HG03066 (cell line): ENCODE data around the gene VPS33A.

ENCODE experiments used
- ATAC-seq: cut with Tn5 transposase; IDR thresholded peaks from one replicate; pipeline ENCODE4 v1.9.1; 2021; ENCODE audit warnings: low read depth; ENCODE audit not compliant: unreplicated experiment

VPS33A gene

GRCh38 chr12:122185494-122186082 lies 80.7 kb downstream of the VPS33A start:
- no peak for ATAC-seq

- ATAC-seq: no peak
These were observed 81.2 kb downstream of the VPS33A start for GRCh38 chr12:122185079-122185478.

- ATAC-seq: no peak
These were observed 81.8 kb downstream of the VPS33A start for GRCh38 chr12:122184517-122184916.

GRCh38 chr12:122183588-122183940 lies 82.7 kb downstream of the VPS33A start:
- ATAC-seq: no peak

GRCh38 chr12:122182887-122183587 lies 83.3 kb downstream of the VPS33A start, which contains the start of gene LRRC43:
Gene LRRC43, plus strand, starts transcription at chr12:122183123. Its CDS starts 22 bp downstream, at chr12:122183145.
- ATAC-seq: no peak
